Ishikawa (cell line): ENCODE results near the gene CRLF1.

Experiments
- CEBPB ChIP-seq: IDR thresholded peaks from 2 replicates; pipeline ENCODE4 v1.6.1; 2012
- CREB1 ChIP-seq: IDR thresholded peaks from 2 replicates; pipeline ENCODE4 v1.6.1; 2012; ENCODE audit warnings: low read depth
- EGR1 ChIP-seq: IDR thresholded peaks from 2 replicates; pipeline ENCODE4 v1.6.1; 2012
- EP300 ChIP-seq: IDR thresholded peaks from 2 replicates; pipeline ENCODE4 v1.6.1; 2012; ENCODE audit warnings: borderline replicate concordance
- FOXM1 ChIP-seq: IDR thresholded peaks from 2 replicates; pipeline ENCODE4 v1.6.1; 2012; ENCODE audit warnings: low read depth, borderline replicate concordance
- MAX ChIP-seq: IDR thresholded peaks from 2 replicates; pipeline ENCODE4 v1.6.1; 2012
- RAD21 ChIP-seq: IDR thresholded peaks from 2 replicates; pipeline ENCODE4 v1.6.1; 2012; ENCODE audit warnings: low read depth
- REST ChIP-seq: IDR thresholded peaks from 2 replicates; pipeline ENCODE4 v1.6.1; 2012; ENCODE audit warnings: low read depth, mild to moderate bottlenecking
- TAF1 ChIP-seq: IDR thresholded peaks from 2 replicates; pipeline ENCODE4 v1.6.1; 2012; ENCODE audit warnings: low read depth, mild to moderate bottlenecking
- TCF12 ChIP-seq: IDR thresholded peaks from 2 replicates; pipeline ENCODE4 v1.6.1; 2012; ENCODE audit warnings: low read depth
- TEAD4 ChIP-seq: IDR thresholded peaks from 2 replicates; pipeline ENCODE4 v1.6.1; 2012
- USF1 ChIP-seq: IDR thresholded peaks from 2 replicates; pipeline ENCODE4 v1.6.1; 2012
- YY1 ChIP-seq: IDR thresholded peaks from 2 replicates; pipeline ENCODE4 v1.6.1; 2012; ENCODE audit warnings: low read depth
- ZBTB7A ChIP-seq: IDR thresholded peaks from 2 replicates; pipeline ENCODE4 v1.6.1; 2012; ENCODE audit warnings: low read depth

GRCh38 chr19:18636183-18636968, 29.8 kb upstream of the CRLF1 start:
- TF ChIP-seq USF1: peak; percentile 75
- TF ChIP-seq TAF1: no peak
- TF ChIP-seq FOXM1: no peak
- no peak for TF ChIP-seq REST
- no peak for TF ChIP-seq TCF12
- peak; percentile 82; the same call in 1 of the 2 replicates for TF ChIP-seq MAX
- TF ChIP-seq EP300: no peak
- TF ChIP-seq CEBPB: no peak
- TF ChIP-seq YY1: no peak
- TF ChIP-seq CREB1: no peak
- no peak for TF ChIP-seq RAD21
- no peak for TF ChIP-seq EGR1
- peak; percentile 32; the same call in 1 of the 2 replicates for TF ChIP-seq TEAD4
- no peak for TF ChIP-seq ZBTB7A
